IMR-90 (cell line): Measurements from ENCODE around the gene ABL1. TPM values are rescaled to one million over a fixed set of nuclear protein-coding genes. Genes with fewer than 3 reads are reported as not detected.

Experiments
- ATAC-seq: fragments of 200-7000 bp; cut with Tn5 transposase; 2 replicates; pipeline ENCODE4 v1.9.1; 2020; ENCODE audit warnings: low read depth, mild to moderate bottlenecking, moderate library complexity
- BruUV-seq: library from RNA; stranded (reverse); fragments of 400-500 nt; replicated peaks from 2 replicates; lab custom pipeline; 2021; lab: Mats Ljungman, UMichigan
- CTCF ChIA-PET: fragments of 300-600 bp; formaldehyde crosslinking; extraction: SDS; loops from one replicate; lab custom pipeline; 2021; ENCODE audit warnings: antibody characterized with exemption; lab: Yijun Ruan, JAX
- POLR2A ChIA-PET: fragments of 300-600 bp; sonication (Branson Sonifier 250); formaldehyde crosslinking; loops from one replicate; lab custom pipeline; 2022; ENCODE audit warnings: antibody characterized with exemption; ENCODE audit not compliant: unreplicated experiment; lab: Charles Lee
- DNase-seq: peaks from one replicate; pipeline ENCODE4 v3.0.0; 2013
- H2AFZ ChIP-seq: replicated peaks from 2 replicates; pipeline ENCODE3; 2013; ENCODE audit warnings: low read length, mild to moderate bottlenecking; ENCODE audit not compliant: poor library complexity
- H2AK5ac ChIP-seq: 2 replicates; pipeline ENCODE4 v1.6.1; 2013; ENCODE audit warnings: low read depth, low read length, inconsistent platforms
- H2AK9ac ChIP-seq: replicated peaks from 2 replicates; pipeline ENCODE3; 2013; ENCODE audit warnings: mild to moderate bottlenecking, low read depth, low read length, moderate library complexity; ENCODE audit not compliant: poor library complexity
- H2BK120ac ChIP-seq: 2 replicates; pipeline ENCODE4 v1.6.1; 2013; ENCODE audit warnings: low read depth, low read length, inconsistent platforms
- H2BK15ac ChIP-seq: 3 replicates; pipeline ENCODE4 v1.6.1; 2013; ENCODE audit warnings: low read depth, low read length, inconsistent platforms
- H2BK20ac ChIP-seq: 2 replicates; pipeline ENCODE4 v1.6.1; 2013; ENCODE audit warnings: low read depth, mild to moderate bottlenecking, inconsistent platforms, low read length, moderate library complexity
- H2BK5ac ChIP-seq: 2 replicates; pipeline ENCODE4 v1.6.1; 2013; ENCODE audit warnings: mild to moderate bottlenecking, low read depth, low read length, inconsistent platforms; ENCODE audit not compliant: poor library complexity, severe bottlenecking
- H3K14ac ChIP-seq: replicated peaks from 2 replicates; pipeline ENCODE4 v1.6.1; 2013; ENCODE audit warnings: low read depth, low read length, inconsistent platforms
- H3K18ac ChIP-seq: 2 replicates; pipeline ENCODE4 v1.6.1; 2013; ENCODE audit warnings: low read depth, low read length, control low read depth
- H3K23ac ChIP-seq: 2 replicates; pipeline ENCODE4 v1.6.1; 2013; ENCODE audit warnings: low read depth, low read length, inconsistent platforms
- H3K27ac ChIP-seq: 2 replicates; pipeline ENCODE4 v1.5.1; 2013; ENCODE audit warnings: mild to moderate bottlenecking, control low read depth, low read length; ENCODE audit not compliant: insufficient read depth
- H3K27me3 ChIP-seq: 2 replicates; pipeline ENCODE4 v1.6.1; 2013; ENCODE audit warnings: low read length; ENCODE audit not compliant: control insufficient read depth, insufficient read depth
- H3K36me3 ChIP-seq: 2 replicates; pipeline ENCODE4 v1.6.1; 2013; ENCODE audit warnings: low read length, mixed read lengths; ENCODE audit not compliant: control insufficient read depth, insufficient read depth
- H3K4ac ChIP-seq: 2 replicates; pipeline ENCODE4 v1.6.1; 2013; ENCODE audit warnings: low read depth, low read length, inconsistent platforms
- H3K4me1 ChIP-seq: 2 replicates; pipeline ENCODE4 v1.6.1; 2013; ENCODE audit warnings: low read length, mixed read lengths; ENCODE audit not compliant: control insufficient read depth, insufficient read depth
- H3K4me2 ChIP-seq: 2 replicates; pipeline ENCODE4 v1.6.1; 2013; ENCODE audit warnings: low read depth, mild to moderate bottlenecking, control low read depth, low read length, moderate library complexity
- H3K4me3 ChIP-seq: 2 replicates; pipeline ENCODE4 v1.5.1; 2013; ENCODE audit warnings: low read depth, mild to moderate bottlenecking, control low read depth, low read length, moderate library complexity; ENCODE audit not compliant: insufficient read depth
- H3K56ac ChIP-seq: 2 replicates; pipeline ENCODE4 v1.6.1; 2013; ENCODE audit warnings: low read length, inconsistent platforms; ENCODE audit not compliant: insufficient read depth; ENCODE audit errors: extremely low read depth
- H3K79me1 ChIP-seq, 2 experiments: 2 replicates each; pipeline ENCODE4 v1.6.1; 2013; ENCODE audit warnings: low read length in 2 of 2, inconsistent platforms in 1 of 2, low read depth in 1 of 2
- H3K9ac ChIP-seq: 2 replicates; pipeline ENCODE4 v1.6.1; 2013; ENCODE audit warnings: low read depth, low read length, control low read depth
- H3K9me1 ChIP-seq: 2 replicates; pipeline ENCODE4 v1.6.1; 2013; ENCODE audit warnings: low read length, inconsistent platforms; ENCODE audit not compliant: insufficient read depth
- H3K9me3 ChIP-seq: 2 replicates; pipeline ENCODE4 v1.6.1; 2013; ENCODE audit warnings: low read length; ENCODE audit not compliant: control insufficient read depth, insufficient read depth
- H4K20me1 ChIP-seq: 2 replicates; pipeline ENCODE4 v1.6.1; 2013; ENCODE audit warnings: low read length, inconsistent platforms; ENCODE audit not compliant: insufficient read depth
- H4K5ac ChIP-seq: 2 replicates; pipeline ENCODE4 v1.6.1; 2013; ENCODE audit warnings: mild to moderate bottlenecking, low read depth, low read length, control low read depth
- H4K8ac ChIP-seq, 2 experiments: 2 replicates each; pipeline ENCODE4 v1.6.1; 2013; ENCODE audit warnings: low read depth in 2 of 2, low read length in 2 of 2, control low read depth in 1 of 2, inconsistent platforms in 1 of 2
- H4K91ac ChIP-seq: 2 replicates; pipeline ENCODE4 v1.6.1; 2013; ENCODE audit warnings: low read depth, low read length, inconsistent platforms; ENCODE audit not compliant: insufficient read depth
- ELK1 ChIP-seq: fragments of 150-350 bp; IDR thresholded peaks from 2 replicates; pipeline ENCODE4 v1.6.1; 2016; ENCODE audit warnings: low read depth, mild to moderate bottlenecking, low read length, moderate library complexity, borderline replicate concordance
- RAD21 ChIP-seq: IDR thresholded peaks from 2 replicates; pipeline ENCODE4 v1.6.1; 2012; ENCODE audit warnings: low read length, improper control_type of control experiment
- WGBS, 2 experiments: methylation state at CpG; one replicate each; pipeline versions ENCODE4 v1.1.5 to v1.1.7; 2013; ENCODE audit warnings: missing lambda C conversion rate in 2 of 2; ENCODE audit not compliant: insufficient read length in 1 of 2; ENCODE audit errors: extremely low coverage in 2 of 2; 5-methylcytosine and 5-hydroxymethylcytosine counted together
- dilution Hi-C: fragments of 300-500 bp; cut with HindIII; formaldehyde crosslinking; loops from one replicate; pipeline ENCODE4 v1.14.3; 2018; ENCODE audit warnings: low sequenced_read_pairs; ENCODE audit not compliant: unreplicated experiment
- in situ Hi-C: fragments of 300-500 bp; cut with MboI; formaldehyde crosslinking; loops from 3 replicates; pipeline ENCODE4 v1.14.3; 2019; ENCODE audit warnings: low sequenced_read_pairs, inconsistent platforms, mixed read lengths
- intact Hi-C: fragments of 100-400 bp; cut with micrococcal nuclease; formaldehyde crosslinking; loops from 2 replicates; pipeline ENCODE4 v1.10.0; 2022
- polyA plus RNA-seq, 3 experiments: library from polyadenylated mRNA; depleted of rRNA; stranded (reverse); fragments of >200 nt; gene quantifications; 2 replicates each; pipeline ENCODE4 v1.2.3, GENCODE V29; 2012; ENCODE audit warnings: low replicate concordance in 1 of 3
- total RNA-seq: library from RNA; depleted of rRNA; stranded (reverse); fragments of >200 nt; gene quantifications from 2 replicates; pipeline ENCODE4 v1.2.3, GENCODE V29; 2012
- TF ChIP-seq, protein P1 (sequence below): conservative IDR thresholded peaks from 2 replicates; pipeline ENCODE4 v1.5.1; 2012; ENCODE audit warnings: mild to moderate bottlenecking, low read depth, low read length, improper control_type of control experiment

The ABL1 gene
- total and polyA plus RNA-seq, 2 of the 4 experiments (the other 2 are of a cell fraction), result 33.7 to 49.1 TPM

DNA sequence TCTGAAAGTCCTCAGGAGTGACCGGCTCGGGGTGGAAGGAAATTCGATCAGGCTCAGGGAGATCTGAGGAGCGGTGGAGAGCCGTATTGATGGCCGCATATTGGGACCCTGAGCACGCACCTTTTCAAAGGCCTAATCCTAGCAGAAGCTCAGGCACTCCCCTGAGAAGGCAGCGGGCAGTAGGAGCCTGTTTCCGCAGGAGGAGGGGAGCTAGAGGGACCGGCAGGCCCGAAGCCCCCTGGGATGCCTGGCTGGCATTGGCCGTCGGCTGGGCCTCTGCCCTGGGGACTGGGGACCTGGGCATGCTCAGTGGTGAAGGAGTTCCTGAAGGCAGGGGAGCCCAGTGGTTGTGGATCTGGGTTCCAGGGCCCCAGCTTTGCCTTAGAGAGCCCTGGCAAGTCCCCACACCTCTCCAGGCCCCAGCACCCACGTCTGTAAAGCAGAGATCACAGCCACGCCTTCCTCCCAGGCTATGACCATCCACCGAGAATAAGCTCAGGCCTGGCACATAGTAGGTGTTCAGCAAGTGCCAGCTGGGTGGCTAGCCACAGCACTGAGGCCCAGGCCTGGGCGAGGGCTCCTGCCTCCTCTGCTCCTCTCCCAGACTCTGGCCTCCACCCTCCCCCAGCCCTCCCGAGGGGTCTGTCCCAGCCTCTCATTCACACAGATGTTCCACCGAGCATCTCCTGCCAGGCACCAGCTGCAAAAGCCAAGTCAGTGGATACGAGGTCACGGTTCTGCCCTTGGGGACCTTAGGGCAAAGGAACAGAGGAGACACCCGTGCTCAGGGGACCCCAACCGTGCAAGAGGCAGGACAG is 78.8 kb downstream of the ABL1 start:
- Histone ChIP-seq H4K5ac (peak overlapping the region; percentile 64), H3K18ac (peak overlapping the region; percentile 46; the same call in 1 of the 2 replicates), H3K9me3 (no peaks in the 10 kb centered on the region), H2AK9ac (no peak overlapping the region), H3K56ac (no peak overlapping the region), H3K23ac (no peak overlapping the region), H2BK15ac (no peak overlapping the region), H3K27me3 (no peaks in the 10 kb centered on the region), H2BK120ac (peak overlapping the region; percentile 55; the same call in 1 of the 2 replicates), H3K4me1 (peaks cover 6% of the 10 kb centered on the region), H2AFZ (peak overlapping the region; percentile 79), H3K4ac (peak overlapping the region; percentile 37; the same call in 1 of the 2 replicates), H4K20me1 (no peaks in the 10 kb centered on the region), H3K27ac (peak overlapping the region; percentile 43; the same call in 1 of the 2 replicates), H2BK20ac (peak overlapping the region; percentile 38; the same call in 1 of the 2 replicates), H3K79me1 (no peaks in the 10 kb centered on the region), H3K4me2 (peak overlapping the region; percentile 59), H3K36me3 (no peaks in the 10 kb centered on the region), H3K4me3 (no peak overlapping the region), H3K9me1 (no peaks in the 10 kb centered on the region), H3K9ac (no peak overlapping the region; the same call in 1 of the 2 replicates), H3K14ac (no peak overlapping the region), H2AK5ac (peak overlapping the region; percentile 60), H4K91ac (peak overlapping the region; percentile 38; the same call in 1 of the 2 replicates), H2BK5ac (peak overlapping the region; percentile 21), H4K8ac (peak overlapping the region; percentile 64 to 65; a peak in 2 of 4 replicates)
- POLR2A ChIA-PET, result interaction anchor here (0.5 to 0.6 kb wide), 2 partner anchors 132 to 273 kb away, joined by 4 to 7 read pairs; no protein-coding TSS in a partner anchor
- WGBS, 2 experiments, result 100% methylated on average over 4 of the region's 23 CpGs; no CpG with 5 or more reads in 1 of the 2 experiments
- no TSS peak for BruUV-seq
- CTCF ChIA-PET, result no interaction called here
- in situ Hi-C loops (no loop called here), dilution Hi-C loops (no loop called here), intact Hi-C loops (no loop called here)
- TF ChIP-seq ELK1 (no peak), RAD21 (no peak)
- TF ChIP-seq, protein P1, sequence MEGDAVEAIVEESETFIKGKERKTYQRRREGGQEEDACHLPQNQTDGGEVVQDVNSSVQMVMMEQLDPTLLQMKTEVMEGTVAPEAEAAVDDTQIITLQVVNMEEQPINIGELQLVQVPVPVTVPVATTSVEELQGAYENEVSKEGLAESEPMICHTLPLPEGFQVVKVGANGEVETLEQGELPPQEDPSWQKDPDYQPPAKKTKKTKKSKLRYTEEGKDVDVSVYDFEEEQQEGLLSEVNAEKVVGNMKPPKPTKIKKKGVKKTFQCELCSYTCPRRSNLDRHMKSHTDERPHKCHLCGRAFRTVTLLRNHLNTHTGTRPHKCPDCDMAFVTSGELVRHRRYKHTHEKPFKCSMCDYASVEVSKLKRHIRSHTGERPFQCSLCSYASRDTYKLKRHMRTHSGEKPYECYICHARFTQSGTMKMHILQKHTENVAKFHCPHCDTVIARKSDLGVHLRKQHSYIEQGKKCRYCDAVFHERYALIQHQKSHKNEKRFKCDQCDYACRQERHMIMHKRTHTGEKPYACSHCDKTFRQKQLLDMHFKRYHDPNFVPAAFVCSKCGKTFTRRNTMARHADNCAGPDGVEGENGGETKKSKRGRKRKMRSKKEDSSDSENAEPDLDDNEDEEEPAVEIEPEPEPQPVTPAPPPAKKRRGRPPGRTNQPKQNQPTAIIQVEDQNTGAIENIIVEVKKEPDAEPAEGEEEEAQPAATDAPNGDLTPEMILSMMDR, result no peak
- DNase-seq (no peak), ATAC-seq (no peak; the same call in 1 of the 2 replicates)
